Endothelial cell of umbilical vein (primary cell): ENCODE measurements around the gene SFPQ. TPM values are rescaled to one million over a fixed set of nuclear protein-coding genes. Genes with fewer than 3 reads are reported as not detected.

Source experiments
- BruUV-seq: library from RNA; stranded (reverse); fragments of 400-500 nt; replicated peaks from 2 replicates; lab custom pipeline; 2021; lab: Mats Ljungman, UMichigan
- CTCF ChIA-PET: fragments of 300-600, 350-600 bp; sonication (Branson Sonifier 250); formaldehyde crosslinking; loops from one replicate; lab custom pipeline; 2021; ENCODE audit warnings: antibody characterized with exemption, inconsistent platforms; lab: Charles Lee
- POLR2A ChIA-PET: fragments of 300-600, 350-600 bp; sonication (Branson Sonifier 250); formaldehyde crosslinking; loops from one replicate; lab custom pipeline; 2021; ENCODE audit warnings: antibody characterized with exemption, inconsistent platforms; lab: Charles Lee
- DNase-seq: peaks from one replicate; pipeline ENCODE4 v3.0.0-alpha.2; 2011; ENCODE audit warnings: low read depth, low spot score
- FAIRE-seq: peaks from 2 replicates; lab custom pipeline; 2011; peaks lifted over from hg19 to GRCh38; lab: Jason Lieb, UNC
- H2AFZ ChIP-seq: 2 replicates; pipeline ENCODE4 v1.6.0; 2012; ENCODE audit warnings: low read depth, low read length, control low read depth, inconsistent platforms
- H3K27ac ChIP-seq: 2 replicates; pipeline ENCODE4 v1.5.1; 2011; ENCODE audit warnings: low read depth, mild to moderate bottlenecking, control low read depth, low read length, moderate library complexity; ENCODE audit not compliant: insufficient read depth
- H3K27me3 ChIP-seq, 2 experiments: 2 replicates each; pipeline versions ENCODE4 v1.6.0 to v1.6.1; 2011; ENCODE audit warnings: low read length in 2 of 2, mixed read lengths in 1 of 2; ENCODE audit not compliant: control insufficient read depth in 2 of 2, insufficient read depth in 2 of 2
- H3K36me3 ChIP-seq, 2 experiments: 2 replicates in 1 of 2; 3 replicates in 1 of 2; pipeline ENCODE4 v1.5.1; 2011; ENCODE audit warnings: low read length in 2 of 2, mild to moderate bottlenecking in 1 of 2, moderate library complexity in 1 of 2; ENCODE audit not compliant: control insufficient read depth in 2 of 2, insufficient read depth in 2 of 2; ENCODE audit errors: extremely low read depth in 1 of 2
- H3K4me1 ChIP-seq: 3 replicates; pipeline ENCODE4 v1.5.1; 2011; ENCODE audit warnings: mild to moderate bottlenecking, low read length; ENCODE audit not compliant: control insufficient read depth, insufficient read depth; ENCODE audit errors: extremely low read depth
- H3K4me2 ChIP-seq: 2 replicates; pipeline ENCODE4 v1.6.1; 2011; ENCODE audit warnings: low read length, control low read depth, mixed read lengths; ENCODE audit not compliant: insufficient read depth
- H3K4me3 ChIP-seq, 3 experiments: fragments of 200-600 bp in 1 of 3; sonication (generic), shearing (Covaris generic) in 1 of 3; replicated peaks in 1 of 3; 2 replicates each; pipeline ENCODE4 v1.5.1; 2011 to 2016; ENCODE audit warnings: control low read depth in 3 of 3, low read length in 3 of 3, mild to moderate bottlenecking in 2 of 3, inconsistent platforms in 1 of 3, low read depth in 1 of 3, moderate library complexity in 1 of 3; ENCODE audit not compliant: insufficient read depth in 1 of 3
- H3K79me2 ChIP-seq: 2 replicates; pipeline ENCODE4 v1.6.0; 2012; ENCODE audit warnings: low read length, inconsistent platforms; ENCODE audit not compliant: control insufficient read depth, insufficient read depth
- H3K9ac ChIP-seq: replicated peaks from 2 replicates; pipeline ENCODE3; 2011; ENCODE audit warnings: low read length, control low read depth; ENCODE audit not compliant: insufficient read depth; ENCODE audit errors: extremely low read depth
- H3K9me1 ChIP-seq: replicated peaks from 3 replicates; pipeline ENCODE4 v1.6.0; 2011; ENCODE audit warnings: mild to moderate bottlenecking, low read length; ENCODE audit not compliant: control insufficient read depth, insufficient read depth; ENCODE audit errors: extremely low read depth
- H3K9me3 ChIP-seq: replicated peaks from 2 replicates; pipeline ENCODE4 v1.5.1; 2012; ENCODE audit warnings: low read length, inconsistent platforms; ENCODE audit not compliant: control insufficient read depth, insufficient read depth
- H4K20me1 ChIP-seq: replicated peaks from 2 replicates; pipeline ENCODE3; 2011; ENCODE audit warnings: mild to moderate bottlenecking, low read length; ENCODE audit not compliant: control insufficient read depth, insufficient read depth; ENCODE audit errors: extremely low read depth
- CTCF ChIP-seq, 2 donors: IDR thresholded peaks; 1 replicate in 1 of 2; 2 replicates in 1 of 2; pipeline ENCODE4 v1.5.1; 2011; ENCODE audit warnings: low read length in 2 of 2, mild to moderate bottlenecking in 2 of 2, moderate library complexity in 2 of 2, control low read depth in 1 of 2, inconsistent platforms in 1 of 2, low read depth in 1 of 2; ENCODE audit not compliant: insufficient read depth in 1 of 2; ENCODE audit errors: extremely low read depth in 1 of 2
- EZH2 ChIP-seq: IDR thresholded peaks from 2 replicates; pipeline ENCODE4 v1.6.1; 2012; ENCODE audit warnings: borderline replicate concordance, low read depth, mild to moderate bottlenecking, moderate library complexity, low read length, inconsistent platforms; ENCODE audit not compliant: severe bottlenecking
- FOS ChIP-seq: IDR thresholded peaks from 2 replicates; pipeline ENCODE4 v1.6.1; 2011; ENCODE audit warnings: mild to moderate bottlenecking, low read length, moderate library complexity, borderline replicate concordance; ENCODE audit not compliant: insufficient read depth
- GATA2 ChIP-seq: IDR thresholded peaks from 2 replicates; pipeline ENCODE4 v1.7.0; 2011; ENCODE audit warnings: low read depth, mild to moderate bottlenecking, moderate library complexity, mixed read lengths, low read length; ENCODE audit not compliant: insufficient read length, insufficient read depth
- JUN ChIP-seq: IDR thresholded peaks from 2 replicates; pipeline ENCODE4 v1.6.1; 2011; ENCODE audit warnings: borderline replicate concordance, low read depth; ENCODE audit not compliant: insufficient read length, insufficient read depth
- MYC ChIP-seq: IDR thresholded peaks from one replicate; pipeline ENCODE4 v1.6.1; 2011; ENCODE audit warnings: mild to moderate bottlenecking, low read depth, low read length
- POLR2A ChIP-seq: IDR thresholded peaks from 2 replicates; pipeline ENCODE4 v1.6.1; 2012; ENCODE audit warnings: low read depth, mild to moderate bottlenecking, control low read depth, low read length
- POLR2AphosphoS5 ChIP-seq: IDR thresholded peaks from 2 replicates; pipeline ENCODE4 v1.6.1; 2012; ENCODE audit warnings: low read depth, mild to moderate bottlenecking, control low read depth, low read length, moderate library complexity; ENCODE audit not compliant: insufficient read depth
- dilution Hi-C: fragments of 300-500 bp; cut with MboI; formaldehyde crosslinking; loops from one replicate; pipeline ENCODE4 v1.15.0; 2019; ENCODE audit warnings: low sequenced_read_pairs; ENCODE audit not compliant: extremely low pct_ligation_motif_present
- intact Hi-C: fragments of 100-400 bp; cut with micrococcal nuclease; formaldehyde crosslinking; loops from one replicate; pipeline ENCODE4 v1.10.0; 2022
- polyA plus RNA-seq, 4 experiments: library from polyadenylated mRNA; depleted of rRNA in 3 of 4; stranded (reverse) in 3 of 4; unstranded in 1 of 4; fragments of >200 nt; gene quantifications; 2 replicates each; pipeline versions ENCODE4 v1.2.1 to v1.2.3, GENCODE V29; 2011 to 2012; ENCODE audit warnings: missing spikeins in 1 of 4
- total RNA-seq: library from RNA; stranded (reverse); gene quantifications from 2 replicates; pipeline ENCODE4 v1.2.3, GENCODE V29; 2021
- TF ChIP-seq, protein P1 (sequence below): IDR thresholded peaks from 2 replicates; pipeline ENCODE4 v1.6.1; 2011; ENCODE audit not compliant: insufficient read depth, insufficient read length

Gene SFPQ
- total and polyA plus RNA-seq, 2 donors (not counting 3 experiments of a cell fraction or from before 2014, with no cell fraction given) = 100 to 415 TPM

GRCh38 chr1:35210321-35211119, 17.6 kb upstream of the SFPQ start:
- ChIA-PET POLR2A (no interaction called here), CTCF (no interaction called here)
- no peaks in the 10 kb centered on the region for H4K20me1 ChIP-seq
- H3K4me1 ChIP-seq = no peaks in the 10 kb centered on the region
- H3K9me1 ChIP-seq = no peaks in the 10 kb centered on the region
- H3K4me3 ChIP-seq = no peak overlapping the region
- DNase-seq (no peak), FAIRE-seq (no peak)
- H3K4me2 ChIP-seq = no peak overlapping the region
- intact Hi-C loops = no loop called here
- peaks cover 0 to 1% of the 10 kb centered on the region in 2 experiments for H3K27me3 ChIP-seq
- no peak overlapping the region for H3K27ac ChIP-seq
- no TSS peak for BruUV-seq
- no peak overlapping the region for H2AFZ ChIP-seq
- dilution Hi-C loops = no loop called here
- no peaks in the 10 kb centered on the region for H3K36me3 ChIP-seq
- no peaks in the 10 kb centered on the region for H3K79me2 ChIP-seq
- H3K9ac ChIP-seq = no peak overlapping the region
- H3K9me3 ChIP-seq = no peaks in the 10 kb centered on the region
- no peak for TF ChIP-seq POLR2AphosphoS5
- TF ChIP-seq GATA2 = no peak
- no peak for TF ChIP-seq EZH2
- no peak for TF ChIP-seq MYC
- no peak for TF ChIP-seq JUN
- TF ChIP-seq CTCF (IDR thresholded peaks at IDR 0.05; ENCODE audit: extremely low read depth in 1 of 2, insufficient read depth in 1 of 2, low read depth in 1 of 2, low read length in 2 of 2) = no peak
- TF ChIP-seq POLR2A = no peak
- no peak for TF ChIP-seq FOS
- TF ChIP-seq, protein P1, sequence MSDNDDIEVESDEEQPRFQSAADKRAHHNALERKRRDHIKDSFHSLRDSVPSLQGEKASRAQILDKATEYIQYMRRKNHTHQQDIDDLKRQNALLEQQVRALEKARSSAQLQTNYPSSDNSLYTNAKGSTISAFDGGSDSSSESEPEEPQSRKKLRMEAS = no peak
